IPS-NIHi7 (cell line): ENCODE measurements around the gene PDE6B.
"Not testable (repeated sequence)": the region's sequence is repeated elsewhere in the genome, so short reads cannot be mapped to it uniquely, and the experiment has no call there.

ENCODE experiments used
- DNase-seq: peaks from one replicate; pipeline ENCODE4 v3.0.0; 2012; ENCODE audit warnings: mixed read lengths; ENCODE audit errors: extremely low spot score

Gene PDE6B

DNA sequence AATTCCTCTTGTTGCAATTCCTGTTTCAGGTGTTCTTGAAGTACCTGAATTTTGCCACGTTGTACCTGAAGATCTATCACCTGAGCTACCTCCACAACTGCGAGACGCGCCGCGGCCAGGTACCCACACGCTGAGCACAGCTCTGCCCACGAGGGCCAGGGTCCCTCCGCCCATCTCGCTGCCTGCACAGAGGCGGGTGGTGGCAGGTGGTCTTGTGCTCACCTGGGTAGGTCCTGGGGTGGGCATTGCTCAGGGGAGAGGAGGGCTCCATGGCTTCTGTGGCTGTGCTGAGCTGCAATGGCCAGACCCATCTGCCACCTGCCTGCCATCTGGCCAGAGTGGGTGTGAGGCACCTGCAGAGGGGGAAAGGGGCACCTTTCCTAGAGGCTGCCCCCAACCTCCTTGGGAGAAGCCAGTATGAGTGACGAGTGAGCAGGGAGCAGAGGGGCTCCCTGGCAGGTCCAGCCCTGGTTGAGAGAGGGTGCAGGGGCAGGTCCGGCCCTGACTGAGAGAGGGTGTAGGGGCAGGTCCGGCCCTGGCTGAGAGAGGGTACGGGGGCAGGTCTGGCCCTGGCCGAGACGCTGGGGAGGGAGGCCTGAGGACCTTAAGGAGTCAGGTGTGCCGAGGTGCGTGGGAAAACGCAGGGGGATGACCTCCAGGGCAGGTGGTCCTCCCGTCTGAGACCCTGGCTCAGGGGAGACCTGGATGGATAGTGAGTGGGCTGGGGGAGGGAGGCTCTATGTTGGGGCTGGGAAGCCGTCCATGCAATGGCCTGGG, 10.7 kb downstream of the PDE6B start:
- DNase-seq, result no peak

GRCh38 chr4:636628-637159, 11.3 kb downstream of the PDE6B start:
- DNase-seq, result no peak

GRCh38 chr4:637536-638280, 12.3 kb downstream of the PDE6B start:
- no peak for DNase-seq

GRCh38 chr4:642366-642765, 17.0 kb downstream of the PDE6B start:
- DNase-seq, result not testable (repeated sequence)

DNA sequence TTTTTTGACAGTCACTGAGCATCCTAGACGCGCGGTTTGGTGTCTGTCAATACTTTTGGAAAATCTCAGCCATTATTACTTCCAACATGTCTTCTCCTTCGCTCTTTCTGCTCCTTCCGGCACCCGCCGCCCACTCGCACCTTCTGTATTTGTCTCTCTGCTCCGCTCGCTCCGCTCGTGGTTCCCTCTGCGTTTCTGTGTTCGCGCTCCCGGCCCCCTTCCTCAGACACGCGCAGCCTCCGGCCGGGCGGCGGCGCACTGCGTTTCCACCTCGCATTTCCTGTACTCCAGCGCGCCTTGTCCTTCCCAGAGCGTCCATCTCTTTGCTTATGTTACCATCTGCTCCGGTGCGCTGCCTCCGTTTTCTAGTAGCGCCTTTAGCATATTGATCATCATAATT, 21.1 kb downstream of the PDE6B start:
- no peak for DNase-seq

DNA sequence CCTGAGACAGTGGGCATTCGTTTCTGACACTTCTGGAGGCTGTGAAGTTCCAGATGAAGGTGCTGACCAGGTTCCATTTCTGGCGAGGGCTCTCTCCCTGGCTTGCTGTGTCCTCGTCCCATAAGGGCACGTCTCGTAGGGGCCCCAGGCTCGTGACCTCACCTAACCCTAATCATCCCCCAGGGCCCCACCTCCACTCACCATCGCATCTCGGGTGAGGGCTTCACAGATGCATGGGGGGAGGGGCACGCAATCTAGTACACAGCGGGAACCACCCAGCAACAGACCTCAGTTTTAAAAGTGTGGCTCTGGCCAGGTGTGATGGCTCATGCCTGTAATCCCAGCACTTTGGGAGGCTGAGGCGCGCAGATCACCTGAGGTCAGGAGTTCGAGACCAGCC, 22.1 kb downstream of the PDE6B start:
- DNase-seq, result no peak

DNA sequence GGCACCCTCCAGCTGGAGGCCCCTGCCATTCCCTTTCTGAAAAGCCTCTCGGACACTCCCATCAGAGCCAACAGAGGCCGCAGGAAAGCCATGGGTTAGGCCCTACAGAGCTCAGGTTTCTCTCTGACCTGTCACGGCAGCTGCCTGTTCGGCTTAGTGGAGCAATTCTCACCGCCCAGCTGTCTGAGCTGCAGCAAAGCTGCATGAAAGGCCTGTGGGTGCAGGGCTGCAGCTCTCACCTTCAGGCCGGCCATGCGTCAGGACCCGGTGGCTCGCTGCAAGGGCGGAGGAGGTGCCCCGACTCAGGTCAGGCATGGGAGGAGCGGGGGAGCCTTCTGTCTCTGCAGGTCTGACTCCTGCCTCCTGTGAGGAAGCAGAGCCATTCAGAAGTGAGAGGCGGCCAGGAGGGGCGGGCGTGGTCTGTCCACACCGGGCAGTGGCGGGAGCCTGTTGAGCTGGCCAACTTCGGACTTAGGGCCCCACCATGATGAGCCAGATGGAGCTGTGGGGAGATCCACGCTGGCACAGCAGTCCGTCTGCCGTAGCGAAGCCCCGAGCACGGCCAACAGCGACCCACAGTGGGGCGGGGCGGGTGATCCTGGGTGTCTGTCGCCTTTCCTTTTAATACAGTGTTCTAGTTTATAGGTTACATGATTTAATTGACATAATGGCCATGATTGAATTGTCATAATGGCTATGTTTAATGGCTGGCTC, 23.4 kb downstream of the PDE6B start:
- DNase-seq, result peak; percentile 53

GRCh38 chr4:649293-649625, 23.9 kb downstream of the PDE6B start:
- no peak for DNase-seq

GRCh38 chr4:649751-650310, 24.5 kb downstream of the PDE6B start:
- DNase-seq, result no peak

- DNase-seq, result no peak
Measured at GRCh38 chr4:650461-650860, 25.1 kb downstream of the PDE6B start.

- no peak for DNase-seq
Measured at GRCh38 chr4:650951-651883, 25.8 kb downstream of the PDE6B start.

- no peak for DNase-seq
Measured at GRCh38 chr4:651884-652642, 26.7 kb downstream of the PDE6B start.

DNA sequence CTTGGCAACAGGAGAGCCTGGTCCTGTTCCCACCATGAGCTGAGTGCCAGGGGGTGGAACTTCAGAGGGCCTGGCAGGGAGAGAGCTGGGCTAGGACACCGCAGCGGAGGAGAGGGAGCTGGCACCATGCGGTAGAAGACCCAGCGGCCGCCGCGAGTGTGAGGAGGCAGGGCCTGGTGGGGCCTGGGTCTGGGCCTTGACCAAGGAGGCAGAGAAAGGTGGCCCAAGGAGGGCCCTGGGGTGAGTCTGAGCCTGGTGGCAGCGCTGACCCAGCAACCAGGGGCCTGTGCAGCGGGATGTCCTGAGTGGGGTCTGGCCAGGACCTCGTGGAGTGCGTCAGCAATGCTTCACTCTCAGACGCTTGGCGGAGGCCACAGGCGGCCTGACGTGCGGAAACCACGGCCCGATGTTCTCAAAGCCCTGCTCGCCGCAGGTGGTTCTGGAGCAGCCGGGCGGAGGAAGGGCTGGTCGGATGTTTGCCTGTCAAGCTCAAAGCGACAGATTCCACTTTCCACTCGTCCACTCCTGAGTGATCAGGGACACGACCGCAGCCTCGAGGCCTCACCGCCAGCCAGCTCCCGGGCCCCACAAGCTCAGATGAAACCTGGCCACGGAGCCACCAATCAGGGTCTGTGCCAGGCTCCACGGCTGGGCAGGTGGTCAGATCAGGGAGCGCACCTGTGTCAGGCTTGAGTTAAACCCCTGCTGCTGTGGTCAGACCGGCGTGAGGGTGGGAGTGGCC, 27.9 kb downstream of the PDE6B start:
- DNase-seq, result no peak

DNA sequence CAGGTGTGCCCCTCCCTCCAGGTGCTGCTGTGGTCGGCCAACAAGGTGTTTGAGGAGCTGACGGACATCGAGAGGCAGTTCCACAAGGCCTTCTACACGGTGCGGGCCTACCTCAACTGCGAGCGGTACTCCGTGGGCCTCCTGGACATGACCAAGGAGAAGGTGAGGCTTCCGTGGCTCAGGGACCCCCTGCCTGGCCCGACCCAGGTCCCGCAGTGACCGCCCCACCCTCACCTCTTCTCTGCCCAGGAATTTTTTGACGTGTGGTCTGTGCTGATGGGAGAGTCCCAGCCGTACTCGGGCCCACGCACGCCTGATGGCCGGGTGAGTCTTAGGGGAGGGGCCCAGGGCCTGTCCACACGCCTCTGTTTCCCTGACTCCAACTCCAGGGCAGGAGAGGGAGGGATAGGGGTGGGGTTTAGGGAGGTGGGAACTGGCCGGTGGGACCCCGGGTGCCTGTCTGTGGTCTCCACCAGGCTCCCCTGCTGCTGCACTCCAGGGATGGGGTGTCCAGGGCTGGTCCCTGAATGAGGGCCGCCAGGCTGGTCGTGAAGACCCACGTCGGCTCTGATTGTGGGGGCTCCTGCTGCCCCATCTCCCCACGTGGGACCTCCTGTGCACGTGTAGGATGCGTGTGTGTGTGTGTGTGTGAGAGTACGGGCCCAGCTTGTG, 28.6 kb downstream of the PDE6B start:
- DNase-seq, result no peak

DNA sequence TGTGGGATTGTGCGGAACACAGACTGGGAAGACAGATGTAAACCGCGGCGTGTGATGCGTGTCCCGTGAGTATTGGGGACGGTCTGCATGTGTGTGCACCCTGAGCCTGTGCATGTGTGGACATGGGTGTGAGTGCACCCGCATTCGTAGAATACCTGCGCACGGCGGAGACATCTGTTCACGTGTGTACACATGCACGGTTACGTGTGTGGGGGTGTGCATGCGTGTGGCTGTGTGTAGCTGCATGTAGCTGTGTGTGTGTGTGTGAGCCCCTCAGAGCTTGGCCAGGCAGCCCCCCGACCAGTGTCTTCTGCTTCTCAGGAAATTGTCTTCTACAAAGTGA, 29.1 kb downstream of the PDE6B start:
- no peak for DNase-seq

DNA sequence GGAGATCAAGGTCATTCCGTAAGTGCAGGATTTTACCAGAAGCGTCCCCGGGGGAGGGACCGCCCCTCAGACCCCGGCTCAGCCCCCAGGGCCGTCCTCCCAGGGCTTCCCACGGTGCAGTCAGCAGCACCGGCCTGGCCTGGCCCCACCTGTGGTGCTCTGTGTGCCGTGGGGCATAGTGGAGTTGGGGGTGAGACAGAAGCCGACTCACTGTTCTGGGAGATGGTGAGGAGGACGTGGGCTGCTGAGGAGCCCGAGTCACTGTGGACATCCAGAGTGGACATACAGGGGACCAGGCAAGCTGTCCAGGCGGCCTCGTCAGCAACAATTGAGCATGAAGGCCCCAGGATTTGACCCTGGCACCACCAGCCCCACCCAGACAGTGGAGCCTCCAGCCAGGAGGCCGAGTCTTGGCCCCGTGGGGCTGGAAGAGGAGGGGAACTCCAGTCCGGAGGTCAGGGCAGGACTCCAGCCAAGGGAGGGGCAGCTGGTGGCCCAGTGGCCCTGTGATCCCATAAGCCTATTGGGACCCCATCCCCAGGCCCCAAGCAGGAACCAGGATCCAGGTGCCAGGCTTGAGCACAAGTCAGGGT, 29.6 kb downstream of the PDE6B start:
- DNase-seq, result no peak

DNA sequence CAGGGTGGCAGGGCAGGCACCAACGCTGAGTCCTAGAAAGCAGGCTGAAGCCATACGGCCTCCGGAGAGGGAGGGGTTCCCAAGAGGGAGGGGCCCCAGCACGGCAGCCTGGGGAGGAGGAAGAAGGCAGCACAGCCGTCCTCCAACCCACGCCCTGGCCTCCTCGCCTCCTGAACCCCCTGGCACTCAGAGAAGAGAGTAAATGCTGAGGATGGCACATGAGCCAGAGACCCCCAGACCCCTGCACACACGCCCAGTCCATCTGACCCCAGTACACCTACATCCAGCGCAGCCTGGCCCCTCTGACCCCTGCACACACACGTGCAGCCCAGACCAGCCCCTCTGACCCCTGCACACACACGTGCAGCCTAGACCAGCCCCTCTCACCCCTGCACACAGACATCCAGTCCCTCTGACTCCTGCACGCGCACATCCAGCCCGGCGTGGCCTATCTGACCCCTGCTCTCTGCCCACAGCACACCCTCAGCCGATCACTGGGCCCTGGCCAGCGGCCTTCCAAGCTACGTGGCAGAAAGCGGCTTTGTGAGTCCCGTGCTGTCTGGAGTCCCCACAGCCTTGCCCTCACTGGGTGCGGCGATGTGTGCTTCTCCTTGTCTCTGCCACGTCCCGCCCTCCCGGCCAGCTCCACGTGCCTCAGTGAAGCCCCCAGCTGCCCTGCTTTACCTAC, 30.2 kb downstream of the PDE6B start:
- DNase-seq, result no peak
